ENCODE measurements around the gene TMEM114. TPM values are rescaled to one million over a fixed set of nuclear protein-coding genes. Genes with fewer than 3 reads are reported as not detected.

Gene TMEM114
- total RNA-seq, 1 experiment from 2014 or later, result not detected

DNA sequence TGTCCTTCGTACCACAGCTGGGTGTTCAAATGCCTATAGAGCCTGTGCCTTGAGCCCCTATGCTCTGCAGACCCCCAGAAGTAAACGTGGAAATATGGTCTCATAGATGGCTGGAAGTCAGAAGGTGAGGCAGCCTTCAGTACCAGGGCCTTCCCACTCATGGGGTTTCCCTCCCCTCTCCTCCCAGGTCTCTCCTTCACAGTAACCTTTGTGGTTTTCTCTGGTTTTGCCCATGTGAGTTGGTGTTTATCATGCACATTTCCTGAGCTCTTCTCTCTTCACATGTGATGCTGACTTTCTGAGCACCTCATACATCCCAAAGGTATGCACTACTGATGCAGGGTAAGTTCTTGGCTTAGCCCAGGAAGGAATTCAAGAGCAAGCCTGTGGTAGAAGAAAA is 35.4 kb downstream of the TMEM114 start:
- Histone ChIP-seq H4K20me1 (ENCODE audit: insufficient read depth) (no peaks in the 10 kb centered on the region), H3K4me1 (replicated peaks; ENCODE audit: insufficient read depth) (no peaks in the 10 kb centered on the region), H3K4me2 (no peak overlapping the region), H3K9me2 (ENCODE audit: insufficient read depth) (no peaks in the 10 kb centered on the region), H3K27me3 (ENCODE audit: insufficient read depth, low read depth) (peaks cover 93% of the 10 kb centered on the region), H2AFZ (no peak overlapping the region), H3K36me3 (ENCODE audit: low read depth) (no peaks in the 10 kb centered on the region), H3F3A (ENCODE audit: insufficient read depth, low read depth) (no peaks in the 10 kb centered on the region), H3K9me3 (ENCODE audit: insufficient read depth, low read depth) (no peaks in the 10 kb centered on the region), H3K27ac (no peak overlapping the region), H3K4me3 (no peak overlapping the region), H3K79me2 (ENCODE audit: low read depth) (no peaks in the 10 kb centered on the region)
- TF ChIP-seq, protein P1, sequence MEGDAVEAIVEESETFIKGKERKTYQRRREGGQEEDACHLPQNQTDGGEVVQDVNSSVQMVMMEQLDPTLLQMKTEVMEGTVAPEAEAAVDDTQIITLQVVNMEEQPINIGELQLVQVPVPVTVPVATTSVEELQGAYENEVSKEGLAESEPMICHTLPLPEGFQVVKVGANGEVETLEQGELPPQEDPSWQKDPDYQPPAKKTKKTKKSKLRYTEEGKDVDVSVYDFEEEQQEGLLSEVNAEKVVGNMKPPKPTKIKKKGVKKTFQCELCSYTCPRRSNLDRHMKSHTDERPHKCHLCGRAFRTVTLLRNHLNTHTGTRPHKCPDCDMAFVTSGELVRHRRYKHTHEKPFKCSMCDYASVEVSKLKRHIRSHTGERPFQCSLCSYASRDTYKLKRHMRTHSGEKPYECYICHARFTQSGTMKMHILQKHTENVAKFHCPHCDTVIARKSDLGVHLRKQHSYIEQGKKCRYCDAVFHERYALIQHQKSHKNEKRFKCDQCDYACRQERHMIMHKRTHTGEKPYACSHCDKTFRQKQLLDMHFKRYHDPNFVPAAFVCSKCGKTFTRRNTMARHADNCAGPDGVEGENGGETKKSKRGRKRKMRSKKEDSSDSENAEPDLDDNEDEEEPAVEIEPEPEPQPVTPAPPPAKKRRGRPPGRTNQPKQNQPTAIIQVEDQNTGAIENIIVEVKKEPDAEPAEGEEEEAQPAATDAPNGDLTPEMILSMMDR (conservative IDR thresholded peaks at IDR 0.05), result no peak
- TF ChIP-seq EZH2 (IDR thresholded peaks at IDR 0.05; ENCODE audit: low read depth), result no peak
- CTCF ChIA-PET, result no interaction called here
- BruUV-seq (replicated peaks), result no TSS peak
- no peak for DNase-seq
- intact Hi-C loops (cut with micrococcal nuclease; ENCODE audit: unreplicated experiment), result no loop called here
- POLR2A ChIA-PET (ENCODE audit: unreplicated experiment), result no interaction called here

DNA sequence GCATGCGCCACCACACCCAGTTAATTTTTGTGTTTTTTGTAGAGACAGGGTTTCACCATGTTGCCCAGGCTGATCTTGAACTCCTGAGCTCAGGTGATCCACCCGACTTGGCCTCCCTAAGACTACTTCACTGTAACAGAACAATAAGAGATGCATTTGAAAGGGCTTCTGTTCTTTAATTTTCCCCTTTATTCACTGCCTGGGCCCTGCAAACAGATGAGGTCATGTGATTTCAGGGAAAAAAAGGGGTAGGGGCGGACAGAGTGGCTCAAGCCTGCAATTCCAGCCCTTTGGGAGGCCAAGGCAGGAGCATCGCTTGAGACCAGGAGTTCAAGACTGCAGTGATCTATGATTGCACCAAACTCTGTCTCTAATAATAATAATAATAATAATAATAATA is 36.3 kb downstream of the TMEM114 start:
- BruUV-seq (replicated peaks), result no TSS peak
- ChIA-PET POLR2A (ENCODE audit: unreplicated experiment) (no interaction called here), CTCF (no interaction called here)
- no peak overlapping the region for H3K4me2 ChIP-seq
- intact Hi-C loops (cut with micrococcal nuclease; ENCODE audit: unreplicated experiment), result no loop called here
- peaks cover 94% of the 10 kb centered on the region for H3K27me3 ChIP-seq (ENCODE audit: insufficient read depth, low read depth)
- H3K27ac ChIP-seq, result no peak overlapping the region
- H3K4me3 ChIP-seq, result no peak overlapping the region
- no peaks in the 10 kb centered on the region for H3K9me2 ChIP-seq (ENCODE audit: insufficient read depth)
- H3F3A ChIP-seq (ENCODE audit: insufficient read depth, low read depth), result no peaks in the 10 kb centered on the region
- DNase-seq, result no peak
- no peaks in the 10 kb centered on the region for H4K20me1 ChIP-seq (ENCODE audit: insufficient read depth)
- H3K79me2 ChIP-seq (ENCODE audit: low read depth), result no peaks in the 10 kb centered on the region
- no peaks in the 10 kb centered on the region for H3K9me3 ChIP-seq (ENCODE audit: insufficient read depth, low read depth)
- no peak overlapping the region for H2AFZ ChIP-seq
- no peaks in the 10 kb centered on the region for H3K36me3 ChIP-seq (ENCODE audit: low read depth)
- TF ChIP-seq, protein P1 (conservative IDR thresholded peaks at IDR 0.05), result no peak
- no peaks in the 10 kb centered on the region for H3K4me1 ChIP-seq (replicated peaks; ENCODE audit: insufficient read depth)

DNA sequence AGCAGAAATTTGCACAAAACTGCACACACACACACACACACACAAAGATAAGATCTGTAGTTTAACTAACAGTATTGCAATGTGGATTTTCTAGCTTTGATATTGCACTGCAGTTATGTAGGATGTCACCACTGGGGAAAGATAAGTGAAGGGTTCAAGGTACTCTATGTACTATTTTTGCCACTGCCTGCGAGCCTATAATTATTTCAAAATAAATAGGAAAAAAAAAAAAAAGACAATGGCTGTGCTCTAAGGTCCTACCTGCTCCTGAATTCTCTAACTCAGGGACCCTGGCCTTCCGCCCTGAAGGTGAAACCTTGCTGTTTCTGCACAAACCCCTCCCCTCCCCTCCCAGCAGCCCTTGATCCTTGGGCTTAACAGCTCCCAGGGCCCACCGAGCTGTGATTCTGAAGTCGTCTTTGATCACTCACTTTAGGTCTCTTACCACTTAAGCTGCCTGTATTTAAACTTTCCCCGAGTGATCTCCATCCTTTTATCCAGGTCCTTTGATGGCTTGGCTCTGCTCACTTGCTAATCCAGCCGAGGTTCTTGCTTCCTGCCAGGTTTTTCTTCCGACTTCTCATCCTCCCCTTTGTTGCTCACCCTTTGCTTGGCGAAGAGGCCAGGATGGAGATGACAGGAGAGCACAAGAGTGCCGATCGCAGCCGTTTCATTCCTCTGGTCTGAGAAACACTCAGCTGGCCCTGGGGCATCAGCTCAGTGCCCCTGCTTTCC is 37.7 kb downstream of the TMEM114 start:
- Histone ChIP-seq H3K4me3 (no peak overlapping the region), H3F3A (ENCODE audit: insufficient read depth, low read depth) (no peaks in the 10 kb centered on the region), H3K4me2 (no peak overlapping the region), H3K9me2 (ENCODE audit: insufficient read depth) (no peaks in the 10 kb centered on the region), H2AFZ (no peak overlapping the region), H3K36me3 (ENCODE audit: low read depth) (no peaks in the 10 kb centered on the region), H3K27me3 (ENCODE audit: insufficient read depth, low read depth) (peaks cover 98% of the 10 kb centered on the region), H3K79me2 (ENCODE audit: low read depth) (no peaks in the 10 kb centered on the region), H3K4me1 (replicated peaks; ENCODE audit: insufficient read depth) (no peaks in the 10 kb centered on the region), H4K20me1 (ENCODE audit: insufficient read depth) (no peaks in the 10 kb centered on the region), H3K9me3 (ENCODE audit: insufficient read depth, low read depth) (no peaks in the 10 kb centered on the region), H3K27ac (no peak overlapping the region)
- no peak for TF ChIP-seq EZH2 (IDR thresholded peaks at IDR 0.05; ENCODE audit: low read depth)
- TF ChIP-seq, protein P1 (conservative IDR thresholded peaks at IDR 0.05), result no peak
- ChIA-PET CTCF (no interaction called here), POLR2A (ENCODE audit: unreplicated experiment) (interaction anchor here (0.6 kb wide), 1 partner anchor 372 kb away, joined by 3 read pairs; no protein-coding TSS in a partner anchor)
- DNase-seq, result no peak
- no TSS peak for BruUV-seq (replicated peaks)
- intact Hi-C loops (cut with micrococcal nuclease; ENCODE audit: unreplicated experiment), result no loop called here
